Glutamatergic neuron (in vitro differentiated cells): ENCODE data around the gene ANO7. TPM values are rescaled to one million over a fixed set of nuclear protein-coding genes. Genes with fewer than 3 reads are reported as not detected.
A peak's percentile ranks its signal among the peaks of the same experiment; 100 is the strongest.

Experiments used
- DNase-seq: peaks from one replicate; pipeline ENCODE4 v3.0.0; 2022
- H3K27ac Mint-ChIP-seq: one replicate; pipeline ENCODE4 v1.8.0; 2020; ENCODE audit warnings: mild to moderate bottlenecking, mixed read lengths, inconsistent platforms; ENCODE audit not compliant: unreplicated experiment
- H3K27me3 Mint-ChIP-seq: one replicate; pipeline ENCODE4 v1.8.0; 2020; ENCODE audit warnings: mild to moderate bottlenecking, moderate library complexity, mixed read lengths, inconsistent platforms; ENCODE audit not compliant: unreplicated experiment
- H3K36me3 Mint-ChIP-seq: one replicate; pipeline ENCODE4 v1.8.0; 2020; ENCODE audit warnings: mild to moderate bottlenecking, mixed read lengths, inconsistent platforms; ENCODE audit not compliant: unreplicated experiment
- H3K4me1 Mint-ChIP-seq: one replicate; pipeline ENCODE4 v1.8.0; 2020; ENCODE audit warnings: mild to moderate bottlenecking, low read depth, mixed read lengths, inconsistent platforms; ENCODE audit not compliant: unreplicated experiment
- H3K4me3 Mint-ChIP-seq: one replicate; pipeline ENCODE4 v1.8.0; 2020; ENCODE audit warnings: mild to moderate bottlenecking, mixed read lengths, inconsistent platforms; ENCODE audit not compliant: unreplicated experiment
- H3K9me3 Mint-ChIP-seq: one replicate; pipeline ENCODE4 v1.8.0; 2020; ENCODE audit warnings: mild to moderate bottlenecking, moderate library complexity, mixed read lengths, inconsistent platforms; ENCODE audit not compliant: unreplicated experiment
- CTCF ChIP-seq: fragments of 200-600 bp; sonication (generic); IDR thresholded peaks from one replicate; pipeline ENCODE4 v1.5.0; 2021; ENCODE audit not compliant: partially characterized antibody, unreplicated experiment
- total RNA-seq: library from RNA; stranded (reverse); fragmentation: NEBNext Ultra II Directional; extraction: Animal tissue kit (Norgen Biotek cat#: 25700); gene quantifications from one replicate; pipeline ENCODE4 v1.2.1, GENCODE V29; 2021; ENCODE audit not compliant: unreplicated experiment

The ANO7 gene
- total RNA-seq, 1 donor from 2014 or later: 2.6 TPM

- Mint-ChIP-seq H3K4me3 (peak overlapping the region; percentile 55), H3K36me3 (peaks cover 3% of the 10 kb centered on the region), H3K4me1 (peaks cover 18% of the 10 kb centered on the region), H3K27ac (peak overlapping the region; percentile 75), H3K9me3 (peaks cover 17% of the 10 kb centered on the region), H3K27me3 (peaks cover 6% of the 10 kb centered on the region)
- DNase-seq: peak; percentile 0
- TF ChIP-seq CTCF: no peak
Measured at GRCh38 chr2:241224851-241225438, 36.5 kb downstream of the ANO7 start.

DNA sequence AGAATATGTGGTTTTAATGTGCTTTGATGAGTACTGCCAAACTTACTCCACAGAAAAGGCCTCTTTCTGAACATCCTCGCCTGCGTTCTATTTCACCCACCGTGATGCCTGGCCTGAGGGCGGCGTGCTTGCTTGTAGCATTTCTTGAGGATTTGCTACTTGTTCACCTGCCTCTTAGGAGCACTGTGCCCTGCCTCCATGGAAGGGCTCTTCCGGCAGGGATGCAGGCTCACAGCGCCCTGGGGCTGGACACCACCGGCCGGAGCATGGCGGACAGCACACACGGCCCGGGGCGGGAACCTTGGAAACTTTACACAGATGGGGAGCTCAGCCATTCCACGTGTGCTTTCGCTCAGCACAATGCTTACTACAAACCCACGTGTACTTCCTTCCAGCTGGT lies 37.1 kb downstream of the ANO7 start:
- Mint-ChIP-seq H3K4me3 (no peak overlapping the region), H3K27me3 (peaks cover 6% of the 10 kb centered on the region), H3K36me3 (peaks cover 3% of the 10 kb centered on the region), H3K27ac (no peak overlapping the region), H3K4me1 (peaks cover 18% of the 10 kb centered on the region), H3K9me3 (peaks cover 17% of the 10 kb centered on the region)
- no peak for DNase-seq
- TF ChIP-seq CTCF: no peak

- H3K36me3 Mint-ChIP-seq: peaks cover 3% of the 10 kb centered on the region
- TF ChIP-seq CTCF: no peak
- peaks cover 6% of the 10 kb centered on the region for H3K27me3 Mint-ChIP-seq
- no peak overlapping the region for H3K27ac Mint-ChIP-seq
- H3K9me3 Mint-ChIP-seq: peaks cover 17% of the 10 kb centered on the region
- no peak overlapping the region for H3K4me3 Mint-ChIP-seq
- peaks cover 18% of the 10 kb centered on the region for H3K4me1 Mint-ChIP-seq
- DNase-seq: no peak
Measured at GRCh38 chr2:241225983-241226382, 37.5 kb downstream of the ANO7 start.

- peaks cover 17% of the 10 kb centered on the region for H3K9me3 Mint-ChIP-seq
- no peak overlapping the region for H3K27ac Mint-ChIP-seq
- H3K4me3 Mint-ChIP-seq: no peak overlapping the region
- peaks cover 3% of the 10 kb centered on the region for H3K36me3 Mint-ChIP-seq
- DNase-seq: no peak
- peaks cover 18% of the 10 kb centered on the region for H3K4me1 Mint-ChIP-seq
- H3K27me3 Mint-ChIP-seq: peaks cover 11% of the 10 kb centered on the region
- no peak for TF ChIP-seq CTCF
Measured at GRCh38 chr2:241226723-241227572, 38.5 kb downstream of the ANO7 start.

DNA sequence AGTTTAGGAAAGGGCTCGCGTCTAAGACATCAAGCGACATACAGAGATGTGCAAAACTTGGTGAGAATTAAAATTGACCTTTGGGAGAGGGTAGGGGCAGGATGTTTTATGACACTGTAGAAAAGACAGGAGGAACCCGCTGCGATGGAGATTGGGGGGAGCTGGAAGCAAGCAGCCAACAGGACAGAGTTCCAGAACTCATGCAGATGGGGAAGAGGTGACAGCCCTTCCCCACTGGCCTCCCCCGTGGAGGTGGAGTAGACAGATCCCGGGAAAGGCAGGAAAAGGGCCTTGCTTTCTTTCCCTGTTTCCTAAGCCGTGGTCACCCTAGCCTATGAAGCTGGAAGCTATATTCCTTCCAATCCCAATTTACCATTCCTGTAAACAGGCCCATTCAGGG lies 39.1 kb downstream of the ANO7 start:
- Mint-ChIP-seq H3K9me3 (peaks cover 14% of the 10 kb centered on the region), H3K4me3 (no peak overlapping the region), H3K36me3 (peaks cover 3% of the 10 kb centered on the region), H3K4me1 (peaks cover 18% of the 10 kb centered on the region), H3K27me3 (peaks cover 13% of the 10 kb centered on the region), H3K27ac (no peak overlapping the region)
- TF ChIP-seq CTCF: no peak
- DNase-seq: no peak
